ENCODE measurements around the gene HTT. TPM values are rescaled to one million over a fixed set of nuclear protein-coding genes. Genes with fewer than 3 reads are reported as not detected.

The HTT gene
- total RNA-seq, 1 experiment from 2014 or later = 37.4 TPM

- no peak overlapping the region for H2AFZ ChIP-seq (ENCODE audit: low read depth, low read length, poor library complexity, severe bottlenecking)
- CTCF ChIA-PET = no interaction called here
- H3K27me3 ChIP-seq (ENCODE audit: insufficient read depth, low read length) = no peaks in the 10 kb centered on the region
- H3K4me1 ChIP-seq (ENCODE audit: control insufficient read depth in 1 of 2, insufficient read depth in 2 of 2, low read length in 2 of 2) = no peaks in the 10 kb centered on the region
- no peaks in the 10 kb centered on the region for H3K9me2 ChIP-seq (ENCODE audit: insufficient read depth)
- no peak overlapping the region for H3K4me3 ChIP-seq (replicated peaks in 1 of 2; ENCODE audit: low read depth in 1 of 2, low read length in 2 of 2)
- H4K20me1 ChIP-seq (ENCODE audit: insufficient read depth) = no peaks in the 10 kb centered on the region
- H3K36me3 ChIP-seq (ENCODE audit: control insufficient read depth in 1 of 2, insufficient read depth in 2 of 2, low read length in 2 of 2) = no peaks in the 10 kb centered on the region
- no peak for ATAC-seq
- H3K9me3 ChIP-seq (ENCODE audit: control insufficient read depth in 1 of 2, insufficient read depth in 1 of 2, low read depth in 1 of 2, low read length in 2 of 2) = no peaks in the 10 kb centered on the region
- no peak overlapping the region for H3K4me2 ChIP-seq (ENCODE audit: low read length)
- no peak overlapping the region for H3K9ac ChIP-seq (ENCODE audit: low read length)
- POLR2A ChIA-PET = no interaction called here
- H3K79me2 ChIP-seq (ENCODE audit: insufficient read depth, low read length) = no peaks in the 10 kb centered on the region
- TF ChIP-seq EZH2 (IDR thresholded peaks at IDR 0.05) (no peak), EZH2phosphoT487 (IDR thresholded peaks at IDR 0.05; ENCODE audit: borderline replicate concordance) (no peak), ZFX (IDR thresholded peaks at IDR 0.05) (no peak), ZNF274 (IDR thresholded peaks at IDR 0.05; ENCODE audit: low read depth, low read length) (no peak), JUND (IDR thresholded peaks at IDR 0.05) (no peak), CBX3 (IDR thresholded peaks at IDR 0.05; ENCODE audit: low read depth) (no peak), MAX (IDR thresholded peaks at IDR 0.05) (no peak), ELF1 (IDR thresholded peaks at IDR 0.05; ENCODE audit: borderline replicate concordance, low read depth) (no peak), SRF (IDR thresholded peaks at IDR 0.05; ENCODE audit: low read depth) (no peak), ATF3 (IDR thresholded peaks at IDR 0.05) (no peak), ZBTB33 (IDR thresholded peaks at IDR 0.05; ENCODE audit: extremely low read depth, insufficient replicate concordance, low read length) (no peak), REST (IDR thresholded peaks at IDR 0.05; ENCODE audit: low read depth) (no peak), POLR2AphosphoS5 (IDR thresholded peaks at IDR 0.05; ENCODE audit: low read depth, low read length) (no peak), SIN3A (IDR thresholded peaks at IDR 0.05; ENCODE audit: low read depth) (no peak), RAD21 (IDR thresholded peaks at IDR 0.05; ENCODE audit: low read depth) (no peak), CEBPB (IDR thresholded peaks at IDR 0.05; ENCODE audit: low read depth) (no peak), CTCF (IDR thresholded peaks at IDR 0.05 in 2 of 3, conservative IDR thresholded peaks at IDR 0.05 in 1 of 3; ENCODE audit: borderline replicate concordance in 1 of 3, insufficient read depth in 1 of 3, low read depth in 2 of 3, low read length in 2 of 3) (no peak)
- DNase-seq (ENCODE audit: low read depth, low spot score) = no peak
- RAD21 ChIA-PET (ENCODE audit: low non-redundant PET in 1 of 2, low total read pairs in 2 of 2, uncharacterized antibody in 2 of 2, unreplicated experiment in 2 of 2) = no interaction called here
- no TSS peak for BruUV-seq (replicated peaks)
- intact Hi-C loops (cut with micrococcal nuclease) = no loop called here
- H3K27ac ChIP-seq (ENCODE audit: low read depth, low read length) = no peak overlapping the region
Observed at GRCh38 chr4:3251691-3252479, 177.4 kb downstream of the HTT start.
